ENCODE results near the gene PITX1.

GRCh38 chr5:135005076-135005475 is 29.0 kb downstream of the PITX1 start:
- TF ChIP-seq CTCF (IDR thresholded peaks at IDR 0.05) (no peak), POLR2A (IDR thresholded peaks at IDR 0.05) (no peak)

Data from right lobe of liver (tissue), 4 donors.